Measurements from ENCODE around the gene MARCHF3. TPM values are rescaled to one million over a fixed set of nuclear protein-coding genes. Genes with fewer than 3 reads are reported as not detected.
"Not testable (repeated sequence)": the region's sequence is repeated elsewhere in the genome, so short reads cannot be mapped to it uniquely, and the experiment has no call there.

Gene MARCHF3
- polyA plus RNA-seq, 3 donors from 2014 or later, result 2.6 to 4.6 (median 3.4) TPM

DNA sequence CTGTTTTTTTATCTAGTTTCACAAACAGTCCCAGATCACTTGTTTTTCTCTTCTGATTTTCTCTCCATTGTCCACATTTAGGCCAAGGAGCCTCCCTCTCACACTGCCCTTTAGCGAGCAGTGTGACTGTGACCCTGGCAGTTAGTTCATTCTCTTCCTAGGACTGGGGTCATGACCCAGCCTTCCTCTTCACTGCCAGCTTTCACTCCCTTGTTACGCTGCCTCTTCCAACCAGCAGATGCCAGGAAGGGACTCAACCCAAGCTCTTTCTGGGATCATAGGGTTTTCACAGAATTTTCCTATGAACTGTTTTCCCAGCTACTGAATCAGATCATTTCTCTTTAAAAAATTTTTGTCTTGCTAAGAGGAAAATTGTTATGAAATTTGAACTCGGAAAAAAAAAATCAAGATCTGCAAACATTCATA is 182.5 kb downstream of the MARCHF3 start:
- H3K27ac Mint-ChIP-seq, result peak overlapping the region in 2 of 6 donors; percentile 20 to 54
- H3K4me3 Mint-ChIP-seq, result no peak overlapping the region
- H3K36me3 Mint-ChIP-seq, result no peaks in the 10 kb centered on the region
- peaks cover 0 to 3% (median 0%) of the 10 kb centered on the region in 3 donors for H3K27me3 Mint-ChIP-seq (ENCODE audit: low read depth in 3 of 3)
- no peak for DNase-seq
- no peaks in the 10 kb centered on the region for H3K9me3 Mint-ChIP-seq
- peaks cover 38 to 53% of the 10 kb centered on the region in 2 donors for H3K4me1 Mint-ChIP-seq

DNA sequence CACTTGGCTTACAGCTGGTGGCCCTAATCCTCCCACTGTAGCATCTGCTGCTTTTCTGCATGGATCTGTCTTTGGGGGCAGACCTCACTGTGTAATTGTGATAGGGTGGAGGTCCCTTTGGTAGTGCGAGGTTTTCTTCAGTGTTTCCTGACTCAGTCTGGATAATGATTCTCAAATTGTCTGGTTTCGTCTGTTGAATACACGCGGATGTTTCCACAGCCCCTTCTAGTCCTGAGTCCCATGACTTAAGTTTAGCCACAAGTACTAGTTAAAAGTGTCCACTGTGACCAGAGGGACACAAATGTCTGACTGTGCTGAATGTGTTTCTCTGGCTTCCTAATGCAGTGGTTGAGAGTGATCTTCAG is 182.9 kb downstream of the MARCHF3 start:
- Mint-ChIP-seq H3K9me3 (no peaks in the 10 kb centered on the region), H3K27ac (peak overlapping the region in 2 of 6 donors; percentile 25 to 54), H3K36me3 (no peaks in the 10 kb centered on the region), H3K4me3 (no peak overlapping the region), H3K27me3 (ENCODE audit: low read depth in 3 of 3) (peaks cover 0 to under 1% (median 0%) of the 10 kb centered on the region in 3 donors), H3K4me1 (peaks cover 34 to 48% of the 10 kb centered on the region in 2 donors)
- DNase-seq, result no peak

DNA sequence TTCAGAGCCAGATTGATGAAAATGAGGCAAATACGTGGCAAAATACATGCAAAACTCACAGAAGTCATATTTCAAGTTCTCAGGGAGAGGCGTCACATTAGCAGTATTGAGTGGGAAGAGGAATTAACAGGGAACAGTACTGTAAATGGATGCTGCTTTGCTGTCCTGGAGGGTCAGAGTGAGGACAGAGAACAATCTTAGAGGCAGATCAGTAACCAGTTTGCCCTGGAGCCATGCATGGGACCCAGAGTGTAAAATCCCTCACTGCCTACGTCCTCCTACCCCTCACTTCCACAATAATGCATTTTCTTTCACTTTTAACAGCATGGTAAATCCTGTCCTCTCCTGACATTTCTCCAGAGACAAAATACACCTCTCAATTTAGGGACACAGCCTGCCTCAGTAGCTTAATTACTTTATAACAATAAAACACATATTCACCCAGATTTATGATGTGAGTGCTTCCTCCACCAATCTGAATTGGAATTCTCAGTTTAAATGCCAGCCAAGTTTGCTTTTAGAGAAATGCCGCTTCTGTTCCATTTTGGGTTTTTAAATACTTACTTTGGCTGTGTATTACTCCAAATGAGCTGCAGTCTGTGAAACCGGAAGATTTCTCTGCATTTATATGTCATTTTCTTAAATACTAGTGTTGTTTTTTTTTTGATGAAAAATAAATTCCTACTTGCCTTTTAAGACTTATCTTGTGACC is 183.5 kb downstream of the MARCHF3 start:
- H3K4me1 Mint-ChIP-seq, result peaks cover 29 to 43% of the 10 kb centered on the region in 2 donors

DNA sequence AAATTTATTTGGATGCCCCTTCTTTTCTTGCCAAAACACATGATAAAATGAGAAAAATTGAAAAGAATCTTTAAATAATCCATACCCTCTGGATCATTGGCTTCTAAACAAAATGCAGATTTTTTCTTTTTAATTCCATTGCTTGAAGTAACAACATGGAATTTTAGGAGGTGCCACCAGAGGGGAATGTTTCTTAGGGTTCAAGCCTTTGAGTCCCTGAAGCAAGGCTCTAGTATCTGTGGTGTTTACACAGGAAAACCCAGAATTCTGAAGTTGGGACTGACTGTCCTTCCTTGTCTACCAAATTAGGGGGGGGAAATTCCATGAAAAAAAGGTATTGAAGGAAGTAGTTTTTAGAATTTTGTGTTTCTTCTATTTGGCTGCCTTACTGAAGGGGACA is 184.0 kb downstream of the MARCHF3 start:
- Mint-ChIP-seq H3K4me3 (peak overlapping the region in 2 of 5 donors; percentile 55 to 69), H3K9me3 (no peaks in the 10 kb centered on the region), H3K4me1 (peaks cover 23 to 38% of the 10 kb centered on the region in 2 donors), H3K27ac (peak overlapping the region; percentile 62 to 91 (median 81)), H3K27me3 (ENCODE audit: low read depth in 3 of 3) (no peaks in the 10 kb centered on the region), H3K36me3 (no peaks in the 10 kb centered on the region)
- DNase-seq, result no peak

More for the DNA sequence above, 183.5 kb downstream of the MARCHF3 start:
- Mint-ChIP-seq H3K36me3 (no peaks in the 10 kb centered on the region), H3K27me3 (ENCODE audit: low read depth in 3 of 3) (no peaks in the 10 kb centered on the region), H3K4me3 (no peak overlapping the region), H3K9me3 (no peaks in the 10 kb centered on the region), H3K27ac (peak overlapping the region in 4 of 6 donors; percentile 3 to 80 (median 58))
- no peak for DNase-seq

DNA sequence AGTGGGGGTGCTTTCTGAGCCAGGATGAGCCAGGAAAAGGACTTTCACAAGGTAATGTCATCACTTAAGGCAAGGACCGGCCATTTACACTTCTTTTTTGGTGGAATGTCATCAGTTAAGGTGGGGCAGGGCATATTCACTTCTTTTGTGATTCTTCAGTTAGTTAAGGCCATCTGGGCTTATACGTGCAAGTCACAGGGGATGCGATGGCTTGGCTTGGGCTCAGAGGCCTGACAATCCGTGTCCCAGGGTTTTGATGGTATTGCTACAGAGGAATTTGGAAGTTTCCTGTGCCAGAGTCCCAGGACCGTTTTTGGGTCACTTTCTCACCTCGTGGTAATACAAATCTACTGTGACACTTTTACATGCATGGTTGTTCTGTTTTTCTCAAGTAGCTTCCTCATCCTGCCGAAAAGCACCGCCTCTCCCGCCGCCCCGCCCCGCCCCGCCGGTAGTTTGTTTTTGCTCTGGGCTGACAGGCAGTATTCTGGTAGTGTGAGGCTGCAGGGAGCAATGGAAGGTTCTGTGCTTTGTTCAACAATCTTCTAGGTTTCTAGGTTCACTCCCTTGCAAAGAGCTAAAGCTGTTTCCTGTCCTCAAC is 184.8 kb downstream of the MARCHF3 start:
- not testable (repeated sequence) for H3K36me3 Mint-ChIP-seq; H3K9me3 Mint-ChIP-seq; H3K27me3 Mint-ChIP-seq (ENCODE audit: low read depth in 3 of 3)
- peak; percentile 23 to 42 (median 29) for DNase-seq
- Mint-ChIP-seq H3K4me3 (peak overlapping the region; percentile 22 to 69 (median 56)), H3K4me1 (peaks cover 21 to 36% of the 10 kb centered on the region in 2 donors), H3K27ac (peak overlapping the region; percentile 75 to 91 (median 86))

GRCh38 chr5:126843375-126843774 is 187.0 kb downstream of the MARCHF3 start:
- H3K4me1 Mint-ChIP-seq, result peaks cover 21 to 36% of the 10 kb centered on the region in 2 donors
- peak overlapping the region in 2 of 6 donors; percentile 73 to 75 for H3K27ac Mint-ChIP-seq
- not testable (repeated sequence) for H3K9me3 Mint-ChIP-seq; DNase-seq; H3K36me3 Mint-ChIP-seq; H3K27me3 Mint-ChIP-seq (ENCODE audit: low read depth in 3 of 3); H3K4me3 Mint-ChIP-seq

DNA sequence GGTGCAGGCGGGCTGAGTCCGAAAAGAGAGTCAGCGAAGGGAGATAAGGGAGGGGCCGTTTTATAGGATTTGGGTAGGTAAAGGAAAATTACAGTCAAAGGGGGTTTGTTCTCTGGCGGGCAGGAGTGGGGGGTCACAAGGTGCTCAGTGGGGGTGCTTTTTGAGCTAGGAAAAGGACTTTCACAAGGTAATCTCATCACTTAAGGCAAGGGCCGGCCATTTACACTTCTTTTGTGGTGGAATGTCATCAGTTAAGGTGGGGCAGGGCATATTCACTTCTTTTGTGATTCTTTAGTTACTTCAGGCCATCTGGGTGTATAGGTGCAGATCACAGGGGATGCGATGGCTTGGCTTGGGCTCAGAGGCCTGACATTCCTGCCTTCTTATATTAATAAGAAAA is 191.0 kb downstream of the MARCHF3 start:
- H3K27ac Mint-ChIP-seq; H3K4me1 Mint-ChIP-seq; H3K27me3 Mint-ChIP-seq (ENCODE audit: low read depth in 3 of 3): not testable (repeated sequence)

DNA sequence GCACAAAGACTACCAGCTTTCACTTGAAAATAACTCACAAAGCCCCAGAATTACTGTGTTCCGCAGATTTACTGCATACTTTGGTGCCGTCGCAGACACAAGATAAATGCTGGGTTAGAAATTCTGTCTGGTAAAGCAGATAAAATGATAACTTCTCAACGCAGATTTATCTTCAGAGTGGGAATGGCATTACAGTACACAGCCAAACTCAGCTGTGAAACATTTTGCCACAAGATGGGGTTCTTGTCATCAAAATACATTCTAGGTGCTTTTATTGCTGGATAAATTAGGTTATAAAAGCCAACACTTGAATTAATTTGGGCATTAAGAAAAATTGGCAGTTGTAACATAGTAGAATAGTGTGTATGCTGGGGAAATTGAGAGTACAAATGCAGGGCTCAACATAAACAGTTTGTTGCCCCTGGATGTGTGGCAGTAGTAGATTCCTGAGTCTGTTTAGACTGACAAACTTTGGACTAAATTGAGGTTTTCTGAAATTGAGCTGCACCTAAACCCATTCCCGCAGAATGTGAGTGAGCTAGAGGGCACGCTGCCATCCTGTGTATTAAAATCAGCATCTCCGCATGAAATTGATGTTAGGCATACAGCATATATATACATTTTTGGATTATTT is 192.3 kb downstream of the MARCHF3 start:
- Mint-ChIP-seq H3K4me3 (no peak overlapping the region), H3K9me3 (no peaks in the 10 kb centered on the region), H3K4me1 (no peaks in the 10 kb centered on the region), H3K27ac (peak overlapping the region in 1 of 6 donors; percentile 38), H3K27me3 (ENCODE audit: low read depth in 3 of 3) (peaks cover 0 to 2% (median 2%) of the 10 kb centered on the region in 3 donors), H3K36me3 (peaks cover 9 to 14% (median 13%) of the 10 kb centered on the region in 3 donors)
- DNase-seq, result peak in 2 of 3 donors; percentile 12 to 16

More for the DNA sequence above, 191.0 kb downstream of the MARCHF3 start:
- not testable (repeated sequence) for DNase-seq, H3K9me3 Mint-ChIP-seq, H3K36me3 Mint-ChIP-seq, H3K4me3 Mint-ChIP-seq

GRCh38 chr5:126837242-126837641 is 193.1 kb downstream of the MARCHF3 start:
- Mint-ChIP-seq H3K27ac (peak overlapping the region in 1 of 6 donors; percentile 74), H3K4me1 (no peaks in the 10 kb centered on the region), H3K4me3 (no peak overlapping the region), H3K27me3 (ENCODE audit: low read depth in 3 of 3) (peaks cover 0 to 2% (median 2%) of the 10 kb centered on the region in 3 donors), H3K36me3 (peaks cover 9 to 14% (median 13%) of the 10 kb centered on the region in 3 donors), H3K9me3 (no peaks in the 10 kb centered on the region)
- no peak for DNase-seq

DNA sequence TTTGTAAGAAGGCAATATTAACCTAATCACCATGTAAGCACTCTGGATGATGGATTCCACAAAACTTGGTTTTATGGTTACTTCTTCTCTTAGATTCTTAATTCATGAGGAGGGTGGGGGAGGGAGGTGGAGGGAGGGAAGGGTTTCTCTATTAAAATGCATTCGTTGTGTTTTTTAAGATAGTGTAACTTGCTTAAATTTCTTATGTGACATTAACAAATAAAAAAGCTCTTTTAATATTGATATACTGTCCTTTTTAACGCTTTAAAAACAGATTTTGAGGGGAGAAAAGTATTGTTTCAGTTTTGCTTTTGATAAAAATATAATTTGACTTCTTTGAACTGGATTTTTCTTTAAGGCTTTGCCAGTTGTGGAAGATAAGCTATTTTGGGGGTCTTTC is 193.6 kb downstream of the MARCHF3 start:
- Mint-ChIP-seq H3K4me3 (no peak overlapping the region), H3K27ac (no peak overlapping the region), H3K9me3 (no peaks in the 10 kb centered on the region), H3K36me3 (peaks cover 9 to 14% (median 13%) of the 10 kb centered on the region in 3 donors), H3K4me1 (no peaks in the 10 kb centered on the region), H3K27me3 (ENCODE audit: low read depth in 3 of 3) (peaks cover 0 to 2% (median 2%) of the 10 kb centered on the region in 3 donors)
- no peak for DNase-seq

DNA sequence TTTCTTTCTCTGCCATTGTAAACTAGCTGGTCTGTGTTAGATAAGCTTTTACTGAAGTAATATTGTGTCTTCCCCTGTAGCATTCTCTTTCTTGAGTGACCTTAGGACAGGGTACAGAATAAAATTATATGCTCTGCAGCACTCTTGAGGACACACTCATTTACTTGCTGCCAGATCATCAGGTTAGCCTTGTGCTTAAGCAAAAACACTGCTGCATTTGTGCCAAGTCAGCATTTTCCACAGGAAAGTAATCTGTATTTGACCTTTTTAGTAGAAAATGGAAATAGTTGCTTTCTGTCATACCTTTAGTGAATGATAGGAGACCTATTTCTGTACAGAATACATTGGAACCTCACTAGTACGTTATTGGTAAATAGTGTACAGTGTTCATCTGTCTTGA is 199.2 kb downstream of the MARCHF3 start:
- no peak for DNase-seq
- Mint-ChIP-seq H3K4me1 (no peaks in the 10 kb centered on the region), H3K9me3 (no peaks in the 10 kb centered on the region), H3K27me3 (ENCODE audit: low read depth in 3 of 3) (no peaks in the 10 kb centered on the region), H3K36me3 (peaks cover 22 to 30% (median 28%) of the 10 kb centered on the region in 3 donors), H3K27ac (peak overlapping the region in 4 of 6 donors; percentile 5 to 40 (median 27)), H3K4me3 (no peak overlapping the region)

- H3K9me3 Mint-ChIP-seq, result no peaks in the 10 kb centered on the region
- no peak overlapping the region for H3K4me3 Mint-ChIP-seq
- DNase-seq, result no peak
- H3K36me3 Mint-ChIP-seq, result peaks cover 27 to 28% (median 28%) of the 10 kb centered on the region in 3 donors
- H3K27ac Mint-ChIP-seq, result no peak overlapping the region
- no peaks in the 10 kb centered on the region for H3K27me3 Mint-ChIP-seq (ENCODE audit: low read depth in 3 of 3)
- no peaks in the 10 kb centered on the region for H3K4me1 Mint-ChIP-seq
These were observed 200.3 kb downstream of the MARCHF3 start for GRCh38 chr5:126830061-126830460.

GRCh38 chr5:126829098-126829497 is 201.3 kb downstream of the MARCHF3 start:
- peak overlapping the region in 3 of 6 donors; percentile 7 to 78 (median 54) for H3K27ac Mint-ChIP-seq
- H3K4me1 Mint-ChIP-seq, result no peaks in the 10 kb centered on the region
- H3K36me3 Mint-ChIP-seq, result peaks cover 24 to 28% (median 27%) of the 10 kb centered on the region in 3 donors
- no peaks in the 10 kb centered on the region for H3K27me3 Mint-ChIP-seq (ENCODE audit: low read depth in 3 of 3)
- no peaks in the 10 kb centered on the region for H3K9me3 Mint-ChIP-seq
- H3K4me3 Mint-ChIP-seq, result no peak overlapping the region
- DNase-seq, result no peak
